ENCODE measurements around the gene CLBA1.

DNA sequence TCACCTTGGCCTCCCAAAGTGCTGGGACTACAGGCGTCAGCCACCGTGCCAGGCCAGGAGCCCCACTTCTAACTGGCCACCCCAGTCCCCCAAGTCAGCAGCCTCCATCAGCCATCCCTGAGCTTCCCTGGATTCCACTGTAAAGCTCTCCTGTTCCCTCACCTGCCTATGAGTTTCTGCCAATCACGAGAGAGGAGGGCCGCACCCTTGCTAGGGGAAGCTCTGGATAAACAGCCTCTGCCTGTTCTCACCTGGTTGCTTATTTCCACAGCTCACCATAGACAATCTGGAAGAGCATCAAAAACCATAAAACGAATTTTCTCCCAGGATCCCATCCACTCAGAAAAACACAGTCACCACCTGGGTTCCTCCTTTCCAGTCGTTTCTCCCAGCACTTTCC, 30.3 kb downstream of the CLBA1 start:
- TF ChIP-seq, protein P1, sequence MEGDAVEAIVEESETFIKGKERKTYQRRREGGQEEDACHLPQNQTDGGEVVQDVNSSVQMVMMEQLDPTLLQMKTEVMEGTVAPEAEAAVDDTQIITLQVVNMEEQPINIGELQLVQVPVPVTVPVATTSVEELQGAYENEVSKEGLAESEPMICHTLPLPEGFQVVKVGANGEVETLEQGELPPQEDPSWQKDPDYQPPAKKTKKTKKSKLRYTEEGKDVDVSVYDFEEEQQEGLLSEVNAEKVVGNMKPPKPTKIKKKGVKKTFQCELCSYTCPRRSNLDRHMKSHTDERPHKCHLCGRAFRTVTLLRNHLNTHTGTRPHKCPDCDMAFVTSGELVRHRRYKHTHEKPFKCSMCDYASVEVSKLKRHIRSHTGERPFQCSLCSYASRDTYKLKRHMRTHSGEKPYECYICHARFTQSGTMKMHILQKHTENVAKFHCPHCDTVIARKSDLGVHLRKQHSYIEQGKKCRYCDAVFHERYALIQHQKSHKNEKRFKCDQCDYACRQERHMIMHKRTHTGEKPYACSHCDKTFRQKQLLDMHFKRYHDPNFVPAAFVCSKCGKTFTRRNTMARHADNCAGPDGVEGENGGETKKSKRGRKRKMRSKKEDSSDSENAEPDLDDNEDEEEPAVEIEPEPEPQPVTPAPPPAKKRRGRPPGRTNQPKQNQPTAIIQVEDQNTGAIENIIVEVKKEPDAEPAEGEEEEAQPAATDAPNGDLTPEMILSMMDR (tag by site-specific recombination; IDR thresholded peaks at IDR 0.05), result no peak
- TF ChIP-seq, protein P2, sequence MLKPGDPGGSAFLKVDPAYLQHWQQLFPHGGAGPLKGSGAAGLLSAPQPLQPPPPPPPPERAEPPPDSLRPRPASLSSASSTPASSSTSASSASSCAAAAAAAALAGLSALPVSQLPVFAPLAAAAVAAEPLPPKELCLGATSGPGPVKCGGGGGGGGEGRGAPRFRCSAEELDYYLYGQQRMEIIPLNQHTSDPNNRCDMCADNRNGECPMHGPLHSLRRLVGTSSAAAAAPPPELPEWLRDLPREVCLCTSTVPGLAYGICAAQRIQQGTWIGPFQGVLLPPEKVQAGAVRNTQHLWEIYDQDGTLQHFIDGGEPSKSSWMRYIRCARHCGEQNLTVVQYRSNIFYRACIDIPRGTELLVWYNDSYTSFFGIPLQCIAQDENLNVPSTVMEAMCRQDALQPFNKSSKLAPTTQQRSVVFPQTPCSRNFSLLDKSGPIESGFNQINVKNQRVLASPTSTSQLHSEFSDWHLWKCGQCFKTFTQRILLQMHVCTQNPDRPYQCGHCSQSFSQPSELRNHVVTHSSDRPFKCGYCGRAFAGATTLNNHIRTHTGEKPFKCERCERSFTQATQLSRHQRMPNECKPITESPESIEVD (tag by site-specific recombination; IDR thresholded peaks at IDR 0.05), result no peak
